PFSK-1 (cell line): Measurements from ENCODE around the gene WIPF3.

ENCODE experiments used
- POLR2AphosphoS5 ChIP-seq: IDR thresholded peaks from 2 replicates; pipeline ENCODE4 v1.6.1; 2012; ENCODE audit warnings: low read depth, mild to moderate bottlenecking, control low read depth, low read length, moderate library complexity
- REST ChIP-seq, 2 experiments: IDR thresholded peaks; 2 replicates each; pipeline versions ENCODE4 v1.6.1 to v1.8.0; 2011 to 2012; ENCODE audit warnings: low read depth in 2 of 2, low read length in 2 of 2, control low read depth in 1 of 2, inconsistent platforms in 1 of 2, mild to moderate bottlenecking in 1 of 2, moderate library complexity in 1 of 2; ENCODE audit not compliant: insufficient read depth in 1 of 2
- TAF1 ChIP-seq: IDR thresholded peaks from 2 replicates; pipeline ENCODE4 v1.6.1; 2012; ENCODE audit warnings: low read length, control low read depth, borderline replicate concordance; ENCODE audit not compliant: insufficient read depth

DNA sequence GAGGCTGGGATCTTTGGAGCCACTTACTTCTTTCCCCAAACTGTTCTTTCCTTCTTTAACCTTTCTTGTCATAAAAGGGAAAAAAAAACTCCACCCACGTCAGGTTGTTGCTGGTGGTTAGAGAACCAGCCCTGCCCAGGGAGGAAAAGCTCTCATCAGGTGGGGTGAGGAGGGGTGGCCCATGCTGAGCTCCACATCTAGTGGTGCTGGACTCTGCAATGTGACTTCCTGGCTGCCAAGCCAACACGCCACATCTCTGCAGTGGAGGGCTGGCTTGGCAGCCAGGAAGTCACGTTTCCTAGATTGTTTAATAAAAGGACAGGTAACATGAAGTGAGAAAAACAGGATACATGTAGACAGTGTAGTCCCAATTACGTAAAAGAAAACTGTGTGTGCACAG lies 37.4 kb downstream of the WIPF3 start:
- TF ChIP-seq REST (IDR thresholded peaks at IDR 0.05; ENCODE audit: insufficient read depth in 1 of 2, low read depth in 2 of 2, low read length in 2 of 2), result no peak
- TF ChIP-seq POLR2AphosphoS5, result no peak
- no peak for TF ChIP-seq TAF1
